ENCODE results near the gene CHST13.

DNA sequence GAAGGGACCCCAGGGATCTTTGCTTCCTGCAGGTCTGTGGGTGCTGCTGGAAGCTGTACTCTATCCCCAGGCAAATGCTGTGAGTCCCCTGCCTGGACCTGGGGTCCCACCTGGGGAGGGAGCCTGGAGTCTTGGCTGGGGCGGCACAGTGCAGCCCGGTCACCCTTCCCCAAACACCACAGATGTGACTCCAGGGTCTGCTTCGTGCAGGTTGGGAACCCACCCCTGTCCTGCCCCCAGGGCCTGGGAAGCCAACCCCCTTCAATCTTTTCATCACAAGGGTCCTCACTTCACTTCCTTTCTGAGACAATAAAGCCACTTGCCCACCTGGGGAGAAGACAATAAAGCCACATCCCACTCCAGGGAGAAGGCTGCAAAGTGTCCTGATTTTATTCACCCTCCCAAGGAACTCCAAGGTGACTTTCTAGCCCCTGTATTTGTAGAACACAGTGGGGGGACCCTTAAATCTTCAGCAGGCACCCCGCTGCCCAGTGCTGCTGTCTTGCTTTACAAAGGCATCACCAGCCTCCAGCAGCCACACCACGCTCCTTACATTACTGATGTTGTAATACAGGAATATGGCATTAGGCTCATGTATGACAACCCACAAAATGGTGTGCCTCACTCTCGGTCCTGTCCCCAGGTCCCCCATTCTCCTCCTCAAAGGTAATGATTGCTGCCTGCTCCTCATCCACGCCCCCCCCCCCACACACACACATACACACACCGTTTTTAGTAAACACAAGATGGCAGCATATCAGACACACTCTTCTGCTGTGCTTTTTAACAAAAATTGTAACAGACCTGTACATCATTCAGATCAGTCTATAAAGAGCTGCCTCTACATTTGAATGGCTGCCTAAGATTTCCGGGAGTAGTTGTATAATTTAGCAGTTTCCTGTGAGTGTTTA lies 24.9 kb downstream of the CHST13 start:
- TF ChIP-seq CTCF (IDR thresholded peaks at IDR 0.05) (no peak), POLR2AphosphoS5 (IDR thresholded peaks at IDR 0.05) (no peak), EP300 (IDR thresholded peaks at IDR 0.05) (no peak), POLR2A (IDR thresholded peaks at IDR 0.05; ENCODE audit: low read depth) (no peak)
